HG03442 (cell line): ENCODE measurements around the gene NECAB2.

Source experiments
- ATAC-seq: cut with Tn5 transposase; IDR thresholded peaks from one replicate; pipeline ENCODE4 v1.9.1; 2021; ENCODE audit warnings: mild to moderate bottlenecking, moderate library complexity; ENCODE audit not compliant: unreplicated experiment

Gene NECAB2

GRCh38 chr16:83965444-83966152 lies 2.4 kb upstream of the NECAB2 start:
- no peak for ATAC-seq

GRCh38 chr16:83966153-83966696 lies 1.8 kb upstream of the NECAB2 start:
- ATAC-seq, result no peak

- ATAC-seq, result no peak
Observed at GRCh38 chr16:83967091-83967490, 953 bp upstream of the NECAB2 start.

- no peak for ATAC-seq
Observed at GRCh38 chr16:83968306-83968851, 335 bp downstream of the NECAB2 start.

GRCh38 chr16:83968891-83969649 lies 1.0 kb downstream of the NECAB2 start:
- no peak for ATAC-seq

GRCh38 chr16:83969771-83970429 lies 1.9 kb downstream of the NECAB2 start:
- ATAC-seq, result no peak

GRCh38 chr16:83970430-83970815 lies 2.4 kb downstream of the NECAB2 start:
- ATAC-seq, result no peak

- ATAC-seq, result no peak
Observed at GRCh38 chr16:83971165-83972130, 3.4 kb downstream of the NECAB2 start.

- ATAC-seq, result no peak
Observed at GRCh38 chr16:83972256-83973008, 4.4 kb downstream of the NECAB2 start.

GRCh38 chr16:83973077-83973476 lies 5.0 kb downstream of the NECAB2 start:
- ATAC-seq, result no peak

- ATAC-seq, result no peak
Observed at GRCh38 chr16:83973581-83974385, 5.7 kb downstream of the NECAB2 start.

- ATAC-seq, result no peak
Observed at GRCh38 chr16:83974475-83974874, 6.4 kb downstream of the NECAB2 start.

GRCh38 chr16:83975590-83976260 lies 7.7 kb downstream of the NECAB2 start:
- ATAC-seq, result no peak

GRCh38 chr16:83977056-83977815 lies 9.2 kb downstream of the NECAB2 start:
- no peak for ATAC-seq

- no peak for ATAC-seq
Observed at GRCh38 chr16:83978401-83978904, 10.4 kb downstream of the NECAB2 start.

- ATAC-seq, result no peak
Observed at GRCh38 chr16:83979441-83979840, 11.4 kb downstream of the NECAB2 start.

- no peak for ATAC-seq
Observed at GRCh38 chr16:83980794-83981193, 12.8 kb downstream of the NECAB2 start.
